ENCODE results near the gene NEUROD2.
"Not testable (repeated sequence)": the region's sequence is repeated elsewhere in the genome, so short reads cannot be mapped to it uniquely, and the experiment has no call there.

Gene NEUROD2

GRCh38 chr17:39602533-39603303 lies 5.0 kb downstream of the NEUROD2 start:
- DNase-seq (ENCODE audit: low read depth, low spot score): no peak

GRCh38 chr17:39601758-39602532 lies 5.8 kb downstream of the NEUROD2 start:
- DNase-seq (ENCODE audit: low read depth, low spot score): no peak

GRCh38 chr17:39600997-39601597 lies 6.6 kb downstream of the NEUROD2 start:
- DNase-seq (ENCODE audit: low read depth, low spot score): no peak

GRCh38 chr17:39600288-39600996 lies 7.3 kb downstream of the NEUROD2 start:
- no peak for DNase-seq (ENCODE audit: low read depth, low spot score)

GRCh38 chr17:39599665-39600231 lies 8.0 kb downstream of the NEUROD2 start:
- no peak for DNase-seq (ENCODE audit: low read depth, low spot score)

GRCh38 chr17:39599004-39599664 lies 8.6 kb downstream of the NEUROD2 start:
- DNase-seq (ENCODE audit: low read depth, low spot score): no peak

- no peak for DNase-seq (ENCODE audit: low read depth, low spot score)
These were observed 9.1 kb downstream of the NEUROD2 start for GRCh38 chr17:39598630-39599003.

GRCh38 chr17:39598047-39598481 lies 9.7 kb downstream of the NEUROD2 start:
- no peak for DNase-seq (ENCODE audit: low read depth, low spot score)

- DNase-seq (ENCODE audit: low read depth, low spot score): no peak
These were observed 10.2 kb downstream of the NEUROD2 start for GRCh38 chr17:39597372-39598046.

GRCh38 chr17:39596543-39597267 lies 11.0 kb downstream of the NEUROD2 start:
- no peak for DNase-seq (ENCODE audit: low read depth, low spot score)

- no peak for DNase-seq (ENCODE audit: low read depth, low spot score)
These were observed 11.7 kb downstream of the NEUROD2 start for GRCh38 chr17:39595928-39596510.

- no peak for DNase-seq (ENCODE audit: low read depth, low spot score)
These were observed 12.4 kb downstream of the NEUROD2 start for GRCh38 chr17:39595294-39595693.

GRCh38 chr17:39593371-39593770 lies 14.3 kb downstream of the NEUROD2 start:
- no peak for DNase-seq (ENCODE audit: low read depth, low spot score)

- DNase-seq (ENCODE audit: low read depth, low spot score): no peak
These were observed 15.5 kb downstream of the NEUROD2 start for GRCh38 chr17:39591958-39592954.

GRCh38 chr17:39590180-39590579 lies 17.5 kb downstream of the NEUROD2 start:
- not testable (repeated sequence) for DNase-seq (ENCODE audit: low read depth, low spot score)

GRCh38 chr17:39582658-39583057 lies 25.1 kb downstream of the NEUROD2 start:
- DNase-seq (ENCODE audit: low read depth, low spot score): no peak

GRCh38 chr17:39581759-39582085 lies 26.0 kb downstream of the NEUROD2 start:
- no peak for DNase-seq (ENCODE audit: low read depth, low spot score)

GRCh38 chr17:39581071-39581758 lies 26.5 kb downstream of the NEUROD2 start:
- no peak for DNase-seq (ENCODE audit: low read depth, low spot score)
